Activated naive CD8-positive, alpha-beta T cell treated with anti-CD3 and anti-CD28 coated beads, Interleukin-2, amount 50 U/mL, for 16 hours (primary cell): ENCODE data around the gene TMEM225B.
"Not testable (repeated sequence)": the region's sequence is repeated elsewhere in the genome, so short reads cannot be mapped to it uniquely, and the experiment has no call there.

Experiments
- DNase-seq: peaks from one replicate; pipeline ENCODE4 v3.0.0-alpha.2; 2020; ENCODE audit warnings: low read depth, low spot score

TMEM225B gene

GRCh38 chr7:99653754-99654153 lies 55.7 kb downstream of the TMEM225B start:
- no peak for DNase-seq

GRCh38 chr7:99654626-99655025 lies 56.6 kb downstream of the TMEM225B start:
- not testable (repeated sequence) for DNase-seq

GRCh38 chr7:99657879-99658278 lies 59.8 kb downstream of the TMEM225B start:
- DNase-seq = not testable (repeated sequence)
